BE2C (cell line): ENCODE results near the gene MT1M.

Source experiments
- DNase-seq: peaks from one replicate; pipeline ENCODE4 v3.0.0-alpha.2; 2020
- H3K27me3 ChIP-seq: fragments of 250-450 bp; sonication (Bioruptor Pico); 2 replicates; pipeline ENCODE4 v1.5.1; 2020; ENCODE audit warnings: mild to moderate bottlenecking
- H3K36me3 ChIP-seq: fragments of 250-450 bp; sonication (Bioruptor Pico); 2 replicates; pipeline ENCODE4 v1.5.1; 2020; ENCODE audit warnings: mild to moderate bottlenecking
- H3K4me1 ChIP-seq: fragments of 250-450 bp; sonication (Bioruptor Pico); 2 replicates; pipeline ENCODE4 v1.5.1; 2020
- H3K4me3 ChIP-seq: 2 replicates; pipeline ENCODE4 v1.5.1; 2011; ENCODE audit warnings: low read depth, low read length
- H3K9me3 ChIP-seq: fragments of 250-450 bp; sonication (Bioruptor Pico); 2 replicates; pipeline ENCODE4 v1.5.1; 2020
- CTCF ChIP-seq: IDR thresholded peaks from 2 replicates; pipeline ENCODE4 v1.5.1; 2012; ENCODE audit warnings: mild to moderate bottlenecking, low read depth, low read length

Gene MT1M

GRCh38 chr16:56604966-56605365 lies 27.5 kb upstream of the MT1M start:
- Histone ChIP-seq H3K36me3 (no peaks in the 10 kb centered on the region), H3K9me3 (no peaks in the 10 kb centered on the region), H3K4me3 (no peak overlapping the region), H3K27me3 (no peaks in the 10 kb centered on the region), H3K4me1 (peaks cover 3% of the 10 kb centered on the region; the same call in 1 of the 2 replicates)
- no peak for DNase-seq
- no peak for TF ChIP-seq CTCF

GRCh38 chr16:56605475-56605874 lies 27.0 kb upstream of the MT1M start:
- Histone ChIP-seq H3K27me3 (no peaks in the 10 kb centered on the region), H3K4me1 (peaks cover 3% of the 10 kb centered on the region; the same call in 1 of the 2 replicates), H3K36me3 (no peaks in the 10 kb centered on the region), H3K4me3 (no peak overlapping the region), H3K9me3 (no peaks in the 10 kb centered on the region)
- DNase-seq = no peak
- no peak for TF ChIP-seq CTCF

DNA sequence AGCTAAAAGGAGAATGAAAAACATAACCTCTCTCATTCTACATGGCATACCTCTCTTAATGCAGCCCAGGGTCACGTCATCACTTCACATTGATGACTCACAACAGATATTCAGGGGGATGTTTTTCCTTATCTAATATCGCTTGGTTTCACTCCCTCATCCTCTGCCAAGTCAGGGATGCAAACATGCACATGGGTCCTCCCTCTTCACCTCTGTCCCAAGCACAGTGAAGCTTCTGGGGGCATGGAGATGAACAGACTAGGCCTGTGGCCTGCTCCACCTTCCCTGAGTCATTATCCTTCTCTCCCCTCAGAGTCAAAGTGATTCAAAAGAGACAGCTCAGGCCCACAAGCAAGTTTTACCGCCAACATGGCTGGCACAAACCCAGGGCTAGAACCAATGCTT lies 26.4 kb upstream of the MT1M start:
- H3K36me3 ChIP-seq = no peaks in the 10 kb centered on the region
- no peaks in the 10 kb centered on the region for H3K27me3 ChIP-seq
- H3K4me3 ChIP-seq = no peak overlapping the region
- peaks cover 3% of the 10 kb centered on the region; the same call in 1 of the 2 replicates for H3K4me1 ChIP-seq
- TF ChIP-seq CTCF = no peak
- no peak for DNase-seq
- no peaks in the 10 kb centered on the region for H3K9me3 ChIP-seq

DNA sequence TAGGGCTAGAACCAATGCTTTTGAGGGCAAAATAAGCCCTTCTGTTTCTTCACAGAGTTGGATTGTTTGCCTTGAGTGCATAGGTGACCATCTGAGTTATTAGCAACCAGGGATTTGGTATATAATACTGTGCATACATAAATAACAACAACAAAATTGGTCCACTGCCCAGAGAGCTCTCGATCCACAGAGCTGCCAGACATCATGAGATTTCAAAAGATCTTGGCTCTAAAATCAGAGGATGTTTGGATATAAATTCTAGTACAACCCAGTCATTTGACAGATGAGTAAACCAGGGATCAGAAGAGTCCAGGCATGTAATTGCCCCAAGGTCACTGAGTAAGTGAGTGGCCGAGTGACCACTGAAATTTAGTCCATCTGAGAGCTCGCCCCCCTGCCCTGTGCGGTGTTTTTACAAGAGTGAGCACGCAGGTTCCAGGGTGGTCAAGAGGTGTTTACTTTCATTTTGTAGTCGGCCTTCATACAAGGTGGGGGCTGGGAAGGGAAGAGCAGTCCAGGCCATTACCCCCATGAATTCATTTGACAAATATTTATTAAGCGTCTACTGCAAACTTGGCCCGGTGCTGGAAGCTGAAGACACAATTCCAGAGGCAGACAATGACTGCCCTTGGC lies 25.9 kb upstream of the MT1M start:
- H3K9me3 ChIP-seq = no peaks in the 10 kb centered on the region
- H3K4me1 ChIP-seq = peaks cover 3% of the 10 kb centered on the region; the same call in 1 of the 2 replicates
- no peaks in the 10 kb centered on the region for H3K36me3 ChIP-seq
- DNase-seq = no peak
- TF ChIP-seq CTCF = no peak
- H3K4me3 ChIP-seq = no peak overlapping the region
- H3K27me3 ChIP-seq = no peaks in the 10 kb centered on the region

DNA sequence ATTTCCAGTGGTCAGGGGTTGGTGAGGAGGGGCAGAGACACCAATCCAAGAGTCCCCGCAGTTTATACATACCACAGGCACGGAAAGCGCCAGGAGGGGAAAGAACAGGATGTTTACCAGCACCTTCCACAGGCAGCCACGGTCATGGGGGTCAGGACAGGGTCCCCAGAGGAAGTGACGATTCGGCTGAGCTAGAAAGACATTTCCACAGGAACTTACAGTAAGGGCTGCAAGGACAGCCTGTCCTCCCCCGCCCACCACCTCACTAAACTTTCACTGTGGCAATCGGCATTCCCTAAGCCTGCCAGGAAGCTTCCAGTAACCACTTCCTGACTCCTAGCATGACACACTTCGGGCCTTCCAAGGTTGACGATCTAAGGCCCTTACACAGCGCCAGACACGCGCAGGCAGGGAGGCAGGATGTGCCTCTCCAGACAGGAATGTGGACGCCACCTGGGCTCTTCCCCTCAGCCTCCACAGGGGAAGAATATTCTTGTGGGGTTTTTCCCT lies 25.3 kb upstream of the MT1M start:
- Histone ChIP-seq H3K4me1 (peaks cover 3% of the 10 kb centered on the region; the same call in 1 of the 2 replicates), H3K4me3 (no peak overlapping the region), H3K36me3 (no peaks in the 10 kb centered on the region), H3K9me3 (no peaks in the 10 kb centered on the region), H3K27me3 (no peaks in the 10 kb centered on the region)
- TF ChIP-seq CTCF = no peak
- no peak for DNase-seq

GRCh38 chr16:56607675-56608042 lies 24.8 kb upstream of the MT1M start:
- peaks cover 3% of the 10 kb centered on the region; the same call in 1 of the 2 replicates for H3K4me1 ChIP-seq
- no peak for TF ChIP-seq CTCF
- no peaks in the 10 kb centered on the region for H3K9me3 ChIP-seq
- H3K36me3 ChIP-seq = no peaks in the 10 kb centered on the region
- no peak for DNase-seq
- no peaks in the 10 kb centered on the region for H3K27me3 ChIP-seq
- no peak overlapping the region for H3K4me3 ChIP-seq
